ENCODE results near the gene RAP1B. TPM values are rescaled to one million over a fixed set of nuclear protein-coding genes. Genes with fewer than 3 reads are reported as not detected.

Gene RAP1B
- total RNA-seq, 1 experiment from 2014 or later, result 180 TPM

GRCh38 chr12:68595241-68595640 lies 15.5 kb upstream of the RAP1B start:
- POLR2A ChIA-PET, result interaction anchor here (1.7 kb wide), 1 partner anchor 15 kb away, joined by 7 read pairs; the partner anchor contains the start of gene RAP1B
- CTCF ChIA-PET, result interaction anchor here (0.5 to 0.7 kb wide), 2 partner anchors 14 to 87 kb away, joined by 4 read pairs; no protein-coding TSS in a partner anchor

GRCh38 chr12:68601767-68602166 lies 8.9 kb upstream of the RAP1B start:
- H3K4me1 Mint-ChIP-seq (ENCODE audit: insufficient read depth, unreplicated experiment), result no peaks in the 10 kb centered on the region
- TF ChIP-seq CTCF (IDR thresholded peaks at IDR 0.05; ENCODE audit: unreplicated experiment), result no peak

More at GRCh38 chr12:68595241-68595640, 15.5 kb upstream of the RAP1B start:
- Mint-ChIP-seq H3K27ac (ENCODE audit: low read depth, unreplicated experiment) (no peak overlapping the region), H3K9me3 (ENCODE audit: unreplicated experiment) (peaks cover 7% of the 10 kb centered on the region), H3K4me3 (ENCODE audit: unreplicated experiment) (no peak overlapping the region), H3K4me1 (ENCODE audit: insufficient read depth, unreplicated experiment) (no peaks in the 10 kb centered on the region), H3K27me3 (ENCODE audit: insufficient read depth, unreplicated experiment) (no peaks in the 10 kb centered on the region), H3K36me3 (ENCODE audit: insufficient read depth, unreplicated experiment) (no peaks in the 10 kb centered on the region)
- DNase-seq (ENCODE audit: unreplicated experiment), result no peak
- intact Hi-C loops (cut with micrococcal nuclease), result no loop called here
- no peak for TF ChIP-seq CTCF (IDR thresholded peaks at IDR 0.05; ENCODE audit: unreplicated experiment)
- BruUV-seq (replicated peaks), result no TSS peak

GRCh38 chr12:68602720-68603119 lies 8.0 kb upstream of the RAP1B start:
- Mint-ChIP-seq H3K9me3 (ENCODE audit: unreplicated experiment) (no peaks in the 10 kb centered on the region), H3K4me3 (ENCODE audit: unreplicated experiment) (no peak overlapping the region), H3K36me3 (ENCODE audit: insufficient read depth, unreplicated experiment) (peaks cover 3% of the 10 kb centered on the region), H3K27me3 (ENCODE audit: insufficient read depth, unreplicated experiment) (no peaks in the 10 kb centered on the region), H3K27ac (ENCODE audit: low read depth, unreplicated experiment) (no peak overlapping the region), H3K4me1 (ENCODE audit: insufficient read depth, unreplicated experiment) (no peaks in the 10 kb centered on the region)
- ChIA-PET CTCF (interaction anchor here (0.6 kb wide), 1 partner anchor 190 kb away, joined by 3 read pairs; no protein-coding TSS in a partner anchor), POLR2A (no interaction called here)
- intact Hi-C loops (cut with micrococcal nuclease), result no loop called here
- TF ChIP-seq CTCF (IDR thresholded peaks at IDR 0.05; ENCODE audit: unreplicated experiment), result no peak
- no peak for DNase-seq (ENCODE audit: unreplicated experiment)
- no TSS peak for BruUV-seq (replicated peaks)

More at GRCh38 chr12:68601767-68602166, 8.9 kb upstream of the RAP1B start:
- ChIA-PET CTCF (interaction anchor here (1.2 kb wide), 1 partner anchor 15 kb away, joined by 7 read pairs; no protein-coding TSS in a partner anchor), POLR2A (interaction anchor here (1.2 kb wide), 1 partner anchor 9 kb away, joined by 4 read pairs; the partner anchor contains the start of gene RAP1B)
- no peak for DNase-seq (ENCODE audit: unreplicated experiment)
- Mint-ChIP-seq H3K27me3 (ENCODE audit: insufficient read depth, unreplicated experiment) (no peaks in the 10 kb centered on the region), H3K9me3 (ENCODE audit: unreplicated experiment) (no peaks in the 10 kb centered on the region), H3K27ac (ENCODE audit: low read depth, unreplicated experiment) (no peak overlapping the region), H3K36me3 (ENCODE audit: insufficient read depth, unreplicated experiment) (no peaks in the 10 kb centered on the region), H3K4me3 (ENCODE audit: unreplicated experiment) (no peak overlapping the region)
- intact Hi-C loops (cut with micrococcal nuclease), result no loop called here
- no TSS peak for BruUV-seq (replicated peaks)

- no peak overlapping the region for H3K4me3 Mint-ChIP-seq (ENCODE audit: unreplicated experiment)
- CTCF ChIA-PET, result interaction anchor here (0.6 to 1.0 kb wide), 4 partner anchors 20 to 395 kb away, joined by 3 to 6 read pairs (median 4); no protein-coding TSS in a partner anchor
- BruUV-seq (replicated peaks), result no TSS peak
- intact Hi-C loops (cut with micrococcal nuclease), result no loop called here
- POLR2A ChIA-PET, result interaction anchor here (0.6 to 1.6 kb wide), 7 partner anchors 14 to 272 kb away, joined by 3 to 7 read pairs (median 3); no protein-coding TSS in a partner anchor
- no peak for TF ChIP-seq CTCF (IDR thresholded peaks at IDR 0.05; ENCODE audit: unreplicated experiment)
- H3K9me3 Mint-ChIP-seq (ENCODE audit: unreplicated experiment), result no peaks in the 10 kb centered on the region
- H3K36me3 Mint-ChIP-seq (ENCODE audit: insufficient read depth, unreplicated experiment), result peaks cover 14% of the 10 kb centered on the region
- no peak overlapping the region for H3K27ac Mint-ChIP-seq (ENCODE audit: low read depth, unreplicated experiment)
- H3K27me3 Mint-ChIP-seq (ENCODE audit: insufficient read depth, unreplicated experiment), result no peaks in the 10 kb centered on the region
- DNase-seq (ENCODE audit: unreplicated experiment), result no peak
- peaks cover 12% of the 10 kb centered on the region for H3K4me1 Mint-ChIP-seq (ENCODE audit: insufficient read depth, unreplicated experiment)
These were observed 2.5 kb upstream of the RAP1B start for GRCh38 chr12:68608191-68608590.

Data from MCF 10A (cell line).